ENCODE measurements around the gene SELENOH.
A peak's percentile ranks its signal among the peaks of the same experiment; 100 is the strongest.

DNA sequence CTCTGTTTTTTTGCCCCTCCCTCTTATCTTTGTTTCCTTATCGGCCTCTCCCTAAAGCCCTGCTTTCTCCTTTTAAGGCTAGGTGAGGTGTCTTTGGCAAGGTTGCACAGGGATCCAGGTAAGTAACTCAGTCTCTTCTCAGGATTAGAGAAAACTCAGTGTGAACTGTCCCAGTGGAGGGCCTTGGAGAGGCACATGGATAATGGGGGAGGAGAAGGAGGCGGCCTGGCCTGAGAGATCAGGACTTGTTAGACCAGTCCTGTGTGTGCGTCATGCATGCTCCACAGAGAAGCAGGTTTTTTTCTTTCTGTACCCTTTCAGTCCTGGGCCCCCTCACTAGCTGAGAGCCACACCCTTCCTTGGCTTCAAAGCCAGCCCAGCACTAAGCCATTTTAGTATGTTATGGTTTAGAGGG, 40.2 kb downstream of the SELENOH start:
- TF ChIP-seq, protein P1, sequence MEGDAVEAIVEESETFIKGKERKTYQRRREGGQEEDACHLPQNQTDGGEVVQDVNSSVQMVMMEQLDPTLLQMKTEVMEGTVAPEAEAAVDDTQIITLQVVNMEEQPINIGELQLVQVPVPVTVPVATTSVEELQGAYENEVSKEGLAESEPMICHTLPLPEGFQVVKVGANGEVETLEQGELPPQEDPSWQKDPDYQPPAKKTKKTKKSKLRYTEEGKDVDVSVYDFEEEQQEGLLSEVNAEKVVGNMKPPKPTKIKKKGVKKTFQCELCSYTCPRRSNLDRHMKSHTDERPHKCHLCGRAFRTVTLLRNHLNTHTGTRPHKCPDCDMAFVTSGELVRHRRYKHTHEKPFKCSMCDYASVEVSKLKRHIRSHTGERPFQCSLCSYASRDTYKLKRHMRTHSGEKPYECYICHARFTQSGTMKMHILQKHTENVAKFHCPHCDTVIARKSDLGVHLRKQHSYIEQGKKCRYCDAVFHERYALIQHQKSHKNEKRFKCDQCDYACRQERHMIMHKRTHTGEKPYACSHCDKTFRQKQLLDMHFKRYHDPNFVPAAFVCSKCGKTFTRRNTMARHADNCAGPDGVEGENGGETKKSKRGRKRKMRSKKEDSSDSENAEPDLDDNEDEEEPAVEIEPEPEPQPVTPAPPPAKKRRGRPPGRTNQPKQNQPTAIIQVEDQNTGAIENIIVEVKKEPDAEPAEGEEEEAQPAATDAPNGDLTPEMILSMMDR (IDR thresholded peaks at IDR 0.05; ENCODE audit: control extremely low read depth in 1 of 3, insufficient read depth in 1 of 3, low read depth in 1 of 3, low read length in 3 of 3), result no peak
- TF ChIP-seq CHD1 (IDR thresholded peaks at IDR 0.05; ENCODE audit: low read depth, low read length), result no peak; the same call in 1 of the 2 replicates
- peak; percentile 77 for TF ChIP-seq YY1 (IDR thresholded peaks at IDR 0.05; ENCODE audit: low read depth, low read length)
- TF ChIP-seq TEAD4 (IDR thresholded peaks at IDR 0.05; ENCODE audit: low read depth, low read length), result 0 out of 2 replicates have a peak, but pooled peaks have one; percentile 5
